OCI-LY7 (cell line): ENCODE results near the gene GRAP2. TPM values are rescaled to one million over a fixed set of nuclear protein-coding genes. Genes with fewer than 3 reads are reported as not detected.

Source experiments
- BruUV-seq: library from RNA; stranded (reverse); fragments of 400-500 nt; replicated peaks from 2 replicates; lab custom pipeline; 2021; lab: Mats Ljungman, UMichigan
- CTCF ChIA-PET: fragments of 300-600 bp; sonication (Branson Sonifier 250); formaldehyde crosslinking; loops from one replicate; lab custom pipeline; 2022; ENCODE audit warnings: antibody characterized with exemption; ENCODE audit not compliant: unreplicated experiment; lab: Charles Lee
- POLR2A ChIA-PET: fragments of 300-600 bp; sonication (Branson Sonifier 250); formaldehyde crosslinking; loops from one replicate; lab custom pipeline; 2022; ENCODE audit warnings: antibody characterized with exemption; lab: Charles Lee
- DNase-seq: peaks from one replicate; pipeline ENCODE4 v3.0.0-alpha.2; 2015; ENCODE audit warnings: low spot score
- H2AFZ ChIP-seq: fragments of 200-600 bp; sonication (generic), shearing (Covaris generic); 2 replicates; pipeline ENCODE4 v1.6.1; 2014; ENCODE audit warnings: mild to moderate bottlenecking, antibody characterized with exemption, low read length, moderate library complexity
- H3K27ac ChIP-seq: fragments of 200-600 bp; sonication (generic); 2 replicates; pipeline ENCODE4 v1.5.1; 2014; ENCODE audit warnings: mixed run types, low read depth, mild to moderate bottlenecking, moderate library complexity, low read length, inconsistent platforms; ENCODE audit not compliant: poor library complexity, severe bottlenecking
- H3K36me3 ChIP-seq: fragments of 200-600 bp; sonication (generic); 2 replicates; pipeline ENCODE4 v1.6.1; 2014; ENCODE audit warnings: mild to moderate bottlenecking, antibody characterized with exemption, low read length, moderate library complexity, mixed read lengths; ENCODE audit not compliant: insufficient read depth
- H3K4me1 ChIP-seq: fragments of 200-600 bp; sonication (generic); 2 replicates; pipeline ENCODE4 v1.5.1; 2014; ENCODE audit warnings: mild to moderate bottlenecking, low read length; ENCODE audit not compliant: insufficient read depth, poor library complexity, severe bottlenecking
- H3K4me2 ChIP-seq: fragments of 200-600 bp; sonication (generic); 2 replicates; pipeline ENCODE4 v1.6.1; 2014; ENCODE audit warnings: mild to moderate bottlenecking, low read length
- H3K4me3 ChIP-seq: fragments of 200-600 bp; sonication (generic); 2 replicates; pipeline ENCODE4 v1.5.1; 2014; ENCODE audit warnings: mild to moderate bottlenecking, low read depth, low read length; ENCODE audit not compliant: poor library complexity, severe bottlenecking
- H3K79me2 ChIP-seq: fragments of 200-600 bp; sonication (generic); 2 replicates; pipeline ENCODE4 v1.6.1; 2016; ENCODE audit warnings: low read depth, mild to moderate bottlenecking, low read length, moderate library complexity, mixed read lengths; ENCODE audit not compliant: insufficient read depth
- H3K9me2 ChIP-seq: fragments of 200-600 bp; sonication (generic); 2 replicates; pipeline ENCODE4 v1.6.1; 2016; ENCODE audit warnings: mild to moderate bottlenecking, low read length, mixed read lengths; ENCODE audit not compliant: insufficient read depth
- H3K9me3 ChIP-seq: fragments of 200-600 bp; sonication (generic); 2 replicates; pipeline ENCODE4 v1.6.1; 2014; ENCODE audit warnings: mild to moderate bottlenecking, mixed run types, low read length, mixed read lengths
- H4K20me1 ChIP-seq: fragments of 200-600 bp; sonication (generic); 2 replicates; pipeline ENCODE4 v1.6.1; 2014; ENCODE audit warnings: mild to moderate bottlenecking, antibody characterized with exemption, low read length, moderate library complexity, mixed read lengths; ENCODE audit not compliant: insufficient read depth
- EZH2phosphoT487 ChIP-seq: fragments of 200-600 bp; sonication (generic); IDR thresholded peaks from 2 replicates; pipeline ENCODE4 v1.6.1; 2018; ENCODE audit warnings: low read depth, borderline replicate concordance, mild to moderate bottlenecking, mixed run types, antibody characterized with exemption, low read length, moderate library complexity, mixed read lengths
- intact Hi-C: fragments of 100-400 bp; cut with micrococcal nuclease; formaldehyde crosslinking; loops from one replicate; pipeline ENCODE4 v1.10.0; 2022; ENCODE audit not compliant: unreplicated experiment
- total RNA-seq, 2 experiments: library from RNA; depleted of rRNA in 1 of 2; stranded (reverse); fragments of >200 nt in 1 of 2; shearing (Covaris generic) in 1 of 2; gene quantifications; 2 replicates each; pipeline ENCODE4 v1.2.3, GENCODE V29; 2014 to 2022
- TF ChIP-seq, protein P1 (sequence below): fragments of 200-600 bp; sonication (generic); conservative IDR thresholded peaks from 2 replicates; pipeline ENCODE4 v1.5.1; 2014; ENCODE audit warnings: mild to moderate bottlenecking, antibody characterized with exemption, low read length, moderate library complexity, mixed read lengths

Gene GRAP2
- total RNA-seq, 2 experiments from 2014 or later = not detected

- no peak overlapping the region for H3K4me2 ChIP-seq
- peaks cover 10% of the 10 kb centered on the region for H3K4me1 ChIP-seq
- no peak overlapping the region for H3K27ac ChIP-seq
- H3K9me3 ChIP-seq = no peaks in the 10 kb centered on the region
- H3K79me2 ChIP-seq = no peaks in the 10 kb centered on the region
- H4K20me1 ChIP-seq = no peaks in the 10 kb centered on the region
- intact Hi-C loops = no loop called here
- H3K4me3 ChIP-seq = no peak overlapping the region
- no TSS peak for BruUV-seq
- H3K9me2 ChIP-seq = no peaks in the 10 kb centered on the region
- no peak for DNase-seq
- H2AFZ ChIP-seq = no peak overlapping the region
- ChIA-PET POLR2A (no interaction called here), CTCF (no interaction called here)
- H3K36me3 ChIP-seq = no peaks in the 10 kb centered on the region
- TF ChIP-seq, protein P1, sequence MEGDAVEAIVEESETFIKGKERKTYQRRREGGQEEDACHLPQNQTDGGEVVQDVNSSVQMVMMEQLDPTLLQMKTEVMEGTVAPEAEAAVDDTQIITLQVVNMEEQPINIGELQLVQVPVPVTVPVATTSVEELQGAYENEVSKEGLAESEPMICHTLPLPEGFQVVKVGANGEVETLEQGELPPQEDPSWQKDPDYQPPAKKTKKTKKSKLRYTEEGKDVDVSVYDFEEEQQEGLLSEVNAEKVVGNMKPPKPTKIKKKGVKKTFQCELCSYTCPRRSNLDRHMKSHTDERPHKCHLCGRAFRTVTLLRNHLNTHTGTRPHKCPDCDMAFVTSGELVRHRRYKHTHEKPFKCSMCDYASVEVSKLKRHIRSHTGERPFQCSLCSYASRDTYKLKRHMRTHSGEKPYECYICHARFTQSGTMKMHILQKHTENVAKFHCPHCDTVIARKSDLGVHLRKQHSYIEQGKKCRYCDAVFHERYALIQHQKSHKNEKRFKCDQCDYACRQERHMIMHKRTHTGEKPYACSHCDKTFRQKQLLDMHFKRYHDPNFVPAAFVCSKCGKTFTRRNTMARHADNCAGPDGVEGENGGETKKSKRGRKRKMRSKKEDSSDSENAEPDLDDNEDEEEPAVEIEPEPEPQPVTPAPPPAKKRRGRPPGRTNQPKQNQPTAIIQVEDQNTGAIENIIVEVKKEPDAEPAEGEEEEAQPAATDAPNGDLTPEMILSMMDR = no peak
- TF ChIP-seq EZH2phosphoT487 = no peak
Measured at GRCh38 chr22:39958949-39959639, 58.2 kb downstream of the GRAP2 start.

DNA sequence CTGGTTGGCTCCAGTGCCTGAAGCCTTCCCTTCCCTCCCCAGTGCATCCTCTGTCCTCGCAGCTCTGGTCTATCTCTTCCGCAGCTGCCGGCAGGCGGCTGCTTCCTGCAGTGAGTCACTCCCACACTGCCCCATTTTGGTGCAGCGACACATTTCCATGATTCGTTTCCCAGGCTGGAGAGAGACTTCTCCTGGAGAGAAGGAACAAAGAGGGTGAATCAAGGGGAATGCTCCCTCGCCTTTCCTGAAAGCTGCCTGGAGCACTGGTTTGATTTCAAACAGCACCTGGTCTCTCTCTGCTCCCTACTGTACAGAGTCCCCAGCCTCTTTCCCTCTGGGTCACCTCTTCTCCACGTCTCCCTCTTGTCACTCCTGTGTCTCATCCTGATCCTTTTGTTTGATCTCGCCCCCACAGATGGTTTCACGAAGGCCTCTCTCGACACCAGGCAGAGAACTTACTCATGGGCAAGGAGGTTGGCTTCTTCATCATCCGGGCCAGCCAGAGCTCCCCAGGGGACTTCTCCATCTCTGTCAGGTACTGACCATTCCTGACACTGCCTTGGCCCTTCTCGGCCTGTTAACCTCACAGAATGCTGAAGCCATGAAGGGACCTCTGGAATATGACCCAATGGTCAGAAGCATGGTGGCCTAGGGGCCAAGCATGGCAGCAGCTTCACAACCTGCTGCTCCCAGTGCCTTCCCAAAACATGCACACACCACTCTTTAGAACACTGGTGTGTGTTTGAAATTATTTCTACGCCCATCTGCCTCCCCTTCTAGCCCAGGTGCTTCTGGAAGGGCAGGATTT lies 59.0 kb downstream of the GRAP2 start, which contains the start of gene TMA7B:
Gene TMA7B (plus strand): TSS at position 758 of the 808 bp plus-strand sequence. CDS start 3,978 bp downstream, outside the sequence.
- TF ChIP-seq, protein P1 = no peak
- TF ChIP-seq EZH2phosphoT487 = no peak
- H2AFZ ChIP-seq = no peak within 1 kb of the TSS
- H3K27ac ChIP-seq = no peak within 1 kb of the TSS
- CTCF ChIA-PET = no interaction called here
- no peaks in the 10 kb centered on the region for H3K9me2 ChIP-seq
- H3K36me3 ChIP-seq = no peaks in the 10 kb centered on the region
- intact Hi-C loops = no loop called here
- no peak within 1 kb of the TSS for H3K4me3 ChIP-seq
- no peaks in the 10 kb centered on the region for H4K20me1 ChIP-seq
- no peaks in the 10 kb centered on the region for H3K9me3 ChIP-seq
- peaks cover 10% of the 10 kb centered on the region for H3K4me1 ChIP-seq
- POLR2A ChIA-PET = no interaction called here
- no TSS peak for BruUV-seq
- no peak within 1 kb of the TSS for H3K4me2 ChIP-seq
- DNase-seq = no peak
- H3K79me2 ChIP-seq = no peaks in the 10 kb centered on the region
